Suprapubic skin (tissue), 4 donors: ENCODE results near the gene IFI27.

Experiments
- EP300 ChIP-seq: sonication (generic); formaldehyde crosslinking; IDR thresholded peaks from one replicate; pipeline ENCODE4 v1.6.1; 2017; ENCODE audit warnings: antibody characterized with exemption
- POLR2AphosphoS5 ChIP-seq, 3 donors: sonication (generic); formaldehyde crosslinking; IDR thresholded peaks; one replicate each; pipeline ENCODE4 v1.6.1; 2017; ENCODE audit warnings: antibody characterized with exemption in 3 of 3

- no peak for TF ChIP-seq POLR2AphosphoS5 (IDR thresholded peaks at IDR 0.05)
- no peak for TF ChIP-seq EP300
Observed at GRCh38 chr14:94081386-94081820, 29.1 kb upstream of the IFI27 start.
